Heart left ventricle (tissue), 16 donors: ENCODE results near the gene CNBD2. TPM values are rescaled to one million over a fixed set of nuclear protein-coding genes. Genes with fewer than 3 reads are reported as not detected.

Source experiments
- ATAC-seq, 4 donors: fragments of 200-7000 bp; cut with Tn5 transposase; one replicate each; pipeline ENCODE4 v1.9.1; 2020 to 2022; ENCODE audit warnings: moderate library complexity in 4 of 4, mild to moderate bottlenecking in 3 of 4, moderate number of reproducible peaks in 1 of 4
- DNase-seq, 5 donors: peaks; one replicate each; pipeline ENCODE4 v3.0.0-alpha.2; 2020
- H3K27ac ChIP-seq, 12 donors: fragments of 200-600 bp; sonication (generic) in 4 of 12; one replicate each; pipeline versions ENCODE4 v1.5.0 to v1.8.0; 2016 to 2022; ENCODE audit warnings: mild to moderate bottlenecking in 2 of 12
- H3K27me3 ChIP-seq, 9 donors: fragments of 200-600 bp; sonication (generic) in 2 of 9; one replicate each; pipeline versions ENCODE4 v1.5.1 to v1.8.0; 2016 to 2022; ENCODE audit warnings: mild to moderate bottlenecking in 3 of 9
- H3K36me3 ChIP-seq, 9 donors: fragments of 200-600 bp; sonication (generic) in 2 of 9; one replicate each; pipeline versions ENCODE4 v1.5.0 to v1.8.0; 2018 to 2022; ENCODE audit warnings: mild to moderate bottlenecking in 2 of 9
- H3K4me1 ChIP-seq, 12 donors: fragments of 200-600 bp; sonication (generic) in 4 of 12; one replicate each; pipeline versions ENCODE4 v1.5.0 to v1.8.0; 2016 to 2022; ENCODE audit warnings: mild to moderate bottlenecking in 3 of 12
- H3K4me3 ChIP-seq, 12 donors: fragments of 200-600 bp; sonication (generic) in 4 of 12; one replicate each; pipeline versions ENCODE4 v1.5.0 to v1.8.0; 2017 to 2022; ENCODE audit warnings: mild to moderate bottlenecking in 9 of 12, moderate library complexity in 4 of 12
- H3K9me3 ChIP-seq, 12 donors: fragments of 200-600 bp; sonication (generic) in 4 of 12; one replicate each; pipeline versions ENCODE4 v1.5.0 to v1.8.0; 2016 to 2022; ENCODE audit warnings: mild to moderate bottlenecking in 1 of 12
- CTCF ChIP-seq, 12 donors: fragments of 200-600 bp; sonication (generic) in 4 of 12; IDR thresholded peaks; one replicate each; pipeline versions ENCODE4 v1.5.0 to v1.8.0; 2018 to 2022; ENCODE audit warnings: antibody characterized with exemption in 12 of 12, mild to moderate bottlenecking in 5 of 12
- POLR2A ChIP-seq, 2 donors: fragments of 450-650 bp; IDR thresholded peaks; one replicate each; pipeline ENCODE4 v1.6.1; 2017; ENCODE audit warnings: antibody characterized with exemption in 2 of 2, mild to moderate bottlenecking in 2 of 2, moderate library complexity in 2 of 2
- WGBS, 4 donors: extraction: QIAGEN DNeasy Blood & Tissue Kit in 2 of 4; methylation state at CpG; one replicate each; pipeline versions ENCODE4 v1.1.5 to v1.1.7; 2013 to 2018; 5-methylcytosine and 5-hydroxymethylcytosine counted together
- intact Hi-C, 10 donors: fragments of 100-400 bp; cut with DNase I; formaldehyde crosslinking; loops; one replicate each; pipeline versions ENCODE4 v1.11.1 to v1.14.2; 2022
- long read RNA-seq, 3 donors: library from polyadenylated mRNA; unstranded; transcript quantifications; one replicate each; pipeline ENCODE4 v2.0.0, GENCODE V29; 2020 to 2021
- polyA plus RNA-seq, 2 donors: library from polyadenylated mRNA; stranded (reverse); fragments of 200-250 nt; gene quantifications; one replicate each; pipeline ENCODE4 v1.2.3, GENCODE V29; 2013
- total RNA-seq, 9 donors: library from RNA; depleted of rRNA in 2 of 9; stranded (reverse); fragments of >200 nt in 2 of 9; fragmentation: NEBNext Ultra II Directional in 3 of 9; extraction: Animal tissue kit (Norgen Biotek cat#: 25700) in 3 of 9; gene quantifications; one replicate each; pipeline versions ENCODE4 v1.1.0 to v1.2.4, GENCODE V29; 2016 to 2023
- donor health status: ischemic (EF 13 %, LVEDD 7.1; RV severe dilation, severe dysfunction).
- donor health status: healthy with polysubstance abuse.
- donor health status: DM: no; HTN: yes; CAD: no.
- donor health status: DM: no; HTN: no; CAD: no.
- donor health status: ischemic (EF 25% LVEDD 6.9; RV normal size, moderate dysfunction).
- donor health status: ischemic (EF 25% LVEDD 5.7; RV mildly dilated, moderate dysfunction).
- donor health status: healthy.
- donor health status: DM: yes; HTN: yes; CAD: no.
- donor health status: ischemic (EF 35%, LVEDD 5.7; RV mildly dilated, moderate dysfunction).
- donor health status: nonischemic (EF 11% LVEDD 7.7; RV severe dilation, severe dysfunction).
- donor health status: DM: yes; HTN: yes; CAD: no.
- donor health status: PGD.
- donor health status: ischemic (EF 29% LVEDD 5.4; RV normal size, mild dysfunction).
- donor health status: nonischemic (EF 23%, LVEDD 6.1; RV moderate dilation, normal function).

The CNBD2 gene
- total RNA-seq (1 to 10 TPM in 8 of 9 donors, not detected in 1; 1.4 to 5.9 (median 3.6) TPM), polyA plus RNA-seq (1 to 10 TPM; 3.0 to 7.7 TPM)
- long read RNA-seq, donor 1, partial matches to known transcripts = 1 of 5 reads
- long read RNA-seq, donor 1, other reads (novel, unspliced or antisense) = 0 of 5 reads
- long read RNA-seq, donor 2, partial matches to known transcripts = 0 of 1 reads
- long read RNA-seq, donor 2, other reads (novel, unspliced or antisense) = 0 of 1 reads
- long read RNA-seq, donor 3 = 0 reads

- Histone ChIP-seq H3K36me3 (no peaks in the 10 kb centered on the region), H3K27ac (no peak within 1 kb of the TSS), H3K4me1 (no peaks in the 10 kb centered on the region), H3K27me3 (no peaks in the 10 kb centered on the region), H3K4me3 (no peak within 1 kb of the TSS), H3K9me3 (peaks cover 0 to 8% (median 0%) of the 10 kb centered on the region in 12 donors)
- ATAC-seq = no peak
- DNase-seq = no peak
- TF ChIP-seq POLR2A (IDR thresholded peaks at IDR 0.05) = no peak
- TF ChIP-seq CTCF (IDR thresholded peaks at IDR 0.05) = no peak
- intact Hi-C loops = no loop called here
- WGBS, 4 donors = 93 to 98% (median 95%) methylated on average over 3 of the region's 3 CpGs
Measured at GRCh38 chr20:35967979-35968640, at the start of gene CNBD2. Gene CNBD2 (plus strand): TSS chr20:35968590. CDS start chr20:35968763, 173 bp downstream.

- Histone ChIP-seq H3K4me3 (no peak overlapping the region), H3K27ac (no peak overlapping the region), H3K27me3 (no peaks in the 10 kb centered on the region), H3K4me1 (no peaks in the 10 kb centered on the region), H3K9me3 (no peaks in the 10 kb centered on the region), H3K36me3 (peaks cover 0 to 89% (median 60%) of the 10 kb centered on the region in 9 donors)
- TF ChIP-seq CTCF (IDR thresholded peaks at IDR 0.05) = no peak
- no peak for TF ChIP-seq POLR2A (IDR thresholded peaks at IDR 0.05)
- no peak for ATAC-seq
- WGBS, 4 donors = 98 to 99% (median 99%) methylated on average over 3 of the region's 3 CpGs
- intact Hi-C loops = no loop called here
- DNase-seq = no peak
Measured at GRCh38 chr20:35920523-35920922, 47.9 kb upstream of the CNBD2 start.

- no peaks in the 10 kb centered on the region for H3K27me3 ChIP-seq
- intact Hi-C loops = no loop called here
- H3K9me3 ChIP-seq = no peaks in the 10 kb centered on the region
- H3K27ac ChIP-seq = no peak overlapping the region
- peaks cover 0 to 80% (median 62%) of the 10 kb centered on the region in 9 donors for H3K36me3 ChIP-seq
- no peaks in the 10 kb centered on the region for H3K4me1 ChIP-seq
- no peak overlapping the region for H3K4me3 ChIP-seq
- DNase-seq = no peak
- 95 to 100% (median 97%) methylated on average over 2 of the region's 2 CpGs for WGBS, 4 donors
- no peak for ATAC-seq
- TF ChIP-seq POLR2A (IDR thresholded peaks at IDR 0.05) (no peak), CTCF (IDR thresholded peaks at IDR 0.05) (no peak)
Measured at GRCh38 chr20:35929301-35929700, 39.1 kb upstream of the CNBD2 start.

- H3K27me3 ChIP-seq = no peaks in the 10 kb centered on the region
- 91 to 96% (median 94%) methylated on average over 4 of the region's 4 CpGs for WGBS, 4 donors
- no peak overlapping the region for H3K4me3 ChIP-seq
- DNase-seq (no peak), ATAC-seq (no peak)
- H3K36me3 ChIP-seq = peaks cover 0 to 86% (median 57%) of the 10 kb centered on the region in 9 donors
- intact Hi-C loops = no loop called here
- no peaks in the 10 kb centered on the region for H3K4me1 ChIP-seq
- TF ChIP-seq CTCF (IDR thresholded peaks at IDR 0.05) (no peak), POLR2A (IDR thresholded peaks at IDR 0.05) (no peak)
- H3K9me3 ChIP-seq = no peaks in the 10 kb centered on the region
- H3K27ac ChIP-seq = no peak overlapping the region
Measured at GRCh38 chr20:35934050-35934449, 34.3 kb upstream of the CNBD2 start.
